Naive thymus-derived CD4-positive, alpha-beta T cell (primary cell): ENCODE results near the gene DCTN4. TPM values are rescaled to one million over a fixed set of nuclear protein-coding genes. Genes with fewer than 3 reads are reported as not detected.

Source experiments
- ATAC-seq: fragments of 150-1000 bp; cut with Tn5 transposase; 2 replicates; pipeline ENCODE4 v1.10.0; 2021; ENCODE audit warnings: mild to moderate bottlenecking, moderate library complexity
- CTCF ChIA-PET: fragments of 350-600 bp; sonication (Branson Sonifier 250); formaldehyde crosslinking; loops from one replicate; lab custom pipeline; 2021; ENCODE audit warnings: antibody characterized with exemption; lab: Charles Lee
- POLR2A ChIA-PET: fragments of 350-600 bp; sonication (Branson Sonifier 250); formaldehyde crosslinking; loops from one replicate; lab custom pipeline; 2021; ENCODE audit warnings: antibody characterized with exemption, inconsistent platforms; lab: Charles Lee
- DNase-seq, 9 donors: peaks; one replicate each; pipeline versions ENCODE4 v3.0.0 to v3.0.0-alpha.2; 2020 to 2022; ENCODE audit warnings: mixed read lengths in 1 of 9
- H3K27ac ChIP-seq: one replicate; pipeline ENCODE4 v1.7.0; 2013; ENCODE audit warnings: mild to moderate bottlenecking, low read depth, low read length, moderate library complexity
- H3K27me3 ChIP-seq, 2 donors: one replicate each; pipeline ENCODE4 v1.7.0; 2013; ENCODE audit warnings: low read length in 2 of 2, mild to moderate bottlenecking in 2 of 2, moderate library complexity in 2 of 2; ENCODE audit not compliant: control insufficient read depth in 2 of 2, insufficient read depth in 2 of 2
- H3K36me3 ChIP-seq, 3 experiments: 1 replicate in 2 of 3; 2 replicates in 1 of 3; pipeline ENCODE4 v1.7.0; 2013; ENCODE audit warnings: low read length in 3 of 3, mild to moderate bottlenecking in 3 of 3, moderate library complexity in 1 of 3; ENCODE audit not compliant: insufficient read depth in 3 of 3, control insufficient read depth in 2 of 3
- H3K4me1 ChIP-seq, 2 donors: one replicate each; pipeline ENCODE4 v1.7.0; 2013; ENCODE audit warnings: low read length in 2 of 2, mild to moderate bottlenecking in 2 of 2, moderate library complexity in 1 of 2; ENCODE audit not compliant: control insufficient read depth in 2 of 2, insufficient read depth in 2 of 2
- H3K4me3 ChIP-seq: 2 replicates; pipeline ENCODE4 v1.7.0; 2013; ENCODE audit warnings: mild to moderate bottlenecking, low read length
- H3K9me3 ChIP-seq, 3 experiments: 1 replicate in 2 of 3; 2 replicates in 1 of 3; pipeline ENCODE4 v1.7.0; 2013; ENCODE audit warnings: low read length in 3 of 3; ENCODE audit not compliant: control insufficient read depth in 2 of 3
- H3K27ac Mint-ChIP-seq, 9 donors: one replicate each; pipeline ENCODE4 v1.8.0; 2020 to 2022; ENCODE audit warnings: mixed read lengths in 9 of 9, mild to moderate bottlenecking in 8 of 9, moderate library complexity in 5 of 9, inconsistent platforms in 2 of 9
- H3K27me3 Mint-ChIP-seq, 5 donors: one replicate each; pipeline ENCODE4 v1.8.0; 2021 to 2022; ENCODE audit warnings: mixed read lengths in 5 of 5, mild to moderate bottlenecking in 1 of 5
- H3K36me3 Mint-ChIP-seq, 5 donors: one replicate each; pipeline ENCODE4 v1.8.0; 2020 to 2022; ENCODE audit warnings: mixed read lengths in 5 of 5, mild to moderate bottlenecking in 3 of 5, inconsistent platforms in 1 of 5
- H3K4me1 Mint-ChIP-seq, 7 donors: one replicate each; pipeline ENCODE4 v1.8.0; 2020 to 2022; ENCODE audit warnings: mixed read lengths in 7 of 7, mild to moderate bottlenecking in 3 of 7, inconsistent platforms in 1 of 7
- H3K4me3 Mint-ChIP-seq, 10 donors: one replicate each; pipeline ENCODE4 v1.8.0; 2020 to 2022; ENCODE audit warnings: mild to moderate bottlenecking in 10 of 10, mixed read lengths in 10 of 10, moderate library complexity in 6 of 10, inconsistent platforms in 2 of 10
- H3K9me3 Mint-ChIP-seq, 11 donors: one replicate each; pipeline ENCODE4 v1.8.0; 2020 to 2022; ENCODE audit warnings: mixed read lengths in 11 of 11, mild to moderate bottlenecking in 4 of 11, inconsistent platforms in 1 of 11, moderate library complexity in 1 of 11
- intact Hi-C, 2 donors: fragments of 100-400 bp; cut with micrococcal nuclease; formaldehyde crosslinking; loops; one replicate each; pipeline ENCODE4 v1.15.1; 2023
- polyA plus RNA-seq, 2 donors: library from polyadenylated mRNA; unstranded; fragments of 300-500 nt; fragmentation: Illumina TruSeq; gene quantifications; one replicate each; pipeline ENCODE4 v1.2.3, GENCODE V29; 2021
- total RNA-seq, 6 experiments: library from RNA in 5 of 6; stranded (reverse) in 5 of 6; gene quantifications; 1 replicate in 5 of 6; 2 replicates in 1 of 6; pipeline ENCODE4 v1.2.3 and lab custom pipeline; 2021 to 2026

Gene DCTN4
- total and polyA plus RNA-seq, 7 experiments from 2014 or later, result 9.5 to 88.2 (median 46.8) TPM

DNA sequence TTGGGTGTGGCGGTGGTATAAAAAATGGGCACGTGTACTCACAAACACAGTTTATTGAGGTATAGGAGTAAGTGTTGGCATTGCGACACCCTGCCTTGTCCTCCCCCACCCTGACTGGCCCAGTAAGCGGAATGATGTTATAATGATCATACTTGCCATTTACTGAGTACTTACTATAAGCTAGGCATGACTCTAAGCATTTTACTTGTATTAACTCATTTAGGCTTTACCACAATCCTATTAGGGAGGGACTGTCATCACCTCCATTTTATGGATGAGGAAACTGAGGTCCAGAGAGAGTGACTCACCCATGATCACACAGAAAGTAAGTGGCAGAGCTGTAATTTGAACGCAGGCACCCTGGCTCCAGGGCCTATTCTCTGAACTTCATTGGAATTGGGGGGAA lies 22.0 kb upstream of the DCTN4 start:
- no peak overlapping the region for H3K4me3 ChIP-seq
- Mint-ChIP-seq H3K9me3 (peaks cover 0 to 3% (median 0%) of the 10 kb centered on the region in 11 donors), H3K4me3 (peak overlapping the region in 4 of 10 donors; percentile 81 to 100 (median 98)), H3K27ac (peak overlapping the region in 7 of 9 donors; percentile 90 to 97 (median 93)), H3K4me1 (peaks cover 44 to 82% (median 75%) of the 10 kb centered on the region in 7 donors), H3K27me3 (peaks cover 0 to under 1% (median 0%) of the 10 kb centered on the region in 5 donors), H3K36me3 (peaks cover 0 to 15% (median 0%) of the 10 kb centered on the region in 5 donors)
- no peak for ATAC-seq
- CTCF ChIA-PET, result interaction anchor here (1.1 to 4.1 kb wide), 4 partner anchors 20 to 80 kb away, joined by 3 to 30 read pairs (median 14); partner anchors contain the start of genes IRGM and RBM22
- no peaks in the 10 kb centered on the region for H3K9me3 ChIP-seq
- intact Hi-C loops, result loop anchor here (5.0 kb wide), 6 partner anchors 44 to 441 kb away; partner anchors contain the start of genes CCDC69 (in 1 of the 2) and TNIP1 (in 1 of the 2)
- no peak overlapping the region for H3K27ac ChIP-seq
- H3K4me1 ChIP-seq, result peaks cover 23 to 48% of the 10 kb centered on the region in 2 donors
- DNase-seq, result no peak
- no peaks in the 10 kb centered on the region for H3K36me3 ChIP-seq
- H3K27me3 ChIP-seq, result no peaks in the 10 kb centered on the region
- POLR2A ChIA-PET, result interaction anchor here (0.9 to 3.5 kb wide), 2 partner anchors 22 to 80 kb away, joined by 5 to 27 read pairs; partner anchors contain the start of genes DCTN4 and RBM22

GRCh38 chr5:150780187-150780692 lies 21.4 kb upstream of the DCTN4 start:
- peaks cover 23 to 48% of the 10 kb centered on the region in 2 donors for H3K4me1 ChIP-seq
- ChIA-PET POLR2A (interaction anchor here (2.0 to 3.6 kb wide), 3 partner anchors 67 to 80 kb away, joined by 7 to 27 read pairs (median 25); partner anchors contain the start of genes IRGM and RBM22), CTCF (interaction anchor here (0.6 to 4.1 kb wide), 6 partner anchors 21 to 245 kb away, joined by 3 to 30 read pairs (median 10); partner anchors contain the start of genes DCTN4 and IRGM)
- DNase-seq (no peak), ATAC-seq (no peak)
- Mint-ChIP-seq H3K9me3 (peaks cover 0 to under 1% (median 0%) of the 10 kb centered on the region in 11 donors), H3K4me1 (peaks cover 44 to 77% (median 69%) of the 10 kb centered on the region in 7 donors), H3K27me3 (peaks cover 0 to 5% (median 0%) of the 10 kb centered on the region in 5 donors), H3K27ac (peak overlapping the region; percentile 26 to 97 (median 91)), H3K36me3 (peaks cover 0 to 12% (median 0%) of the 10 kb centered on the region in 5 donors), H3K4me3 (peak overlapping the region; percentile 14 to 100 (median 96))
- H3K27me3 ChIP-seq, result no peaks in the 10 kb centered on the region
- no peak overlapping the region for H3K4me3 ChIP-seq
- H3K27ac ChIP-seq, result no peak overlapping the region
- no peaks in the 10 kb centered on the region for H3K36me3 ChIP-seq
- intact Hi-C loops, result loop anchor here (5.0 kb wide), 6 partner anchors 43 to 442 kb away; partner anchors contain the start of genes CCDC69 (in 1 of the 2) and TNIP1 (in 1 of the 2)
- H3K9me3 ChIP-seq, result no peaks in the 10 kb centered on the region

DNA sequence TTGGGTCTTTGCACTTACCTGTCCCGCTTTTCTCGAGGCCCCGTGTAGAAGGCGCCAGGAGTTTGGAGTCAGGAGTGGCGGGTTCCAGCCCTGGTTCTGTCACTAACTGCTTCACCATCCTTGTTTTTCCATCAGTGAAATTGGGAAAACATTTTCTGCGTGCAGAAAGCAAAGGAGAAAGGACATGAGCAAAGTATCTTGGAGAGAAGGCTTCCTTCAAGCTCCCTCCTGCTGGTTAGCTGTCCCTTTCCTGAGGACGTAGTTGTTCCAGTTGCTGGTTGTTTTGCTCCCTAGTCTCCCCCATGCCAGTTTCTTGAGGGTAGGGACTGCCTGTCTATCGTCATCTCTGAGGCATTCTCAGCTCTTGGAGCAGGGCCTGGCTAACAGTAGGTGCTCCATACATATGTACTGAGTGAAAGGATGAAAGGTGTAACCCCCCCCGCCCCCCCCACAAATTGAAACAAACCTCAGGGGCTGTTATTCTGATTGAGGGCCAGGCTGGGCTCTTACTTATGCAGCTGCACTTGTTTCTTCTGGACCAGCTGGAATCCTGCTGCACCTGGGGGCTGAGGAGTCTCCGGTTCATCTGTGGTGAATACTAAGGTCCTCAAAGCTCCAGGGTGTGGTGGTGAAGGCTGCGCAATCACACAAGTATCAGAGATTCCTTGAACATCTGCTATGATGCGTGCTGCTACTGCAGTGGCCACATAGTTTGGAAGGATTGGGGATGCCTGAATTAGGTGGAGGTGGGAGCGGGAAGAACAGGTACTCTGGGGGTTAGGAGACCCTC lies 20.8 kb upstream of the DCTN4 start:
- intact Hi-C loops, result loop anchor here (1.0 to 5.0 kb wide), 14 partner anchors 20 to 443 kb away; partner anchors contain the start of genes CCDC69 (in 1 of the 2), DCTN4 (in 1 of the 2), RPS14 (in 1 of the 2) and TNIP1 (in 1 of the 2)
- Mint-ChIP-seq H3K36me3 (peaks cover 0 to 9% (median 0%) of the 10 kb centered on the region in 5 donors), H3K27ac (peak overlapping the region; percentile 91 to 98 (median 95)), H3K4me1 (peaks cover 40 to 71% (median 64%) of the 10 kb centered on the region in 7 donors), H3K4me3 (peak overlapping the region; percentile 95 to 100 (median 98)), H3K9me3 (no peaks in the 10 kb centered on the region), H3K27me3 (peaks cover 0 to 5% (median 0%) of the 10 kb centered on the region in 5 donors)
- DNase-seq (no peak), ATAC-seq (no peak)
- peak overlapping the region; percentile 73 for H3K27ac ChIP-seq
- peaks cover 23 to 48% of the 10 kb centered on the region in 2 donors for H3K4me1 ChIP-seq
- H3K27me3 ChIP-seq, result no peaks in the 10 kb centered on the region
- POLR2A ChIA-PET, result interaction anchor here (1.1 to 3.6 kb wide), 7 partner anchors 8 to 79 kb away, joined by 3 to 25 read pairs (median 7); partner anchors contain the start of genes DCTN4, IRGM and RBM22
- peak overlapping the region; percentile 80 for H3K4me3 ChIP-seq
- no peaks in the 10 kb centered on the region for H3K9me3 ChIP-seq
- CTCF ChIA-PET, result interaction anchor here (0.6 to 4.1 kb wide), 20 partner anchors 8 to 318 kb away, joined by 3 to 30 read pairs (median 6); partner anchors contain the start of genes DCTN4, IRGM and RBM22
- H3K36me3 ChIP-seq, result no peaks in the 10 kb centered on the region

DNA sequence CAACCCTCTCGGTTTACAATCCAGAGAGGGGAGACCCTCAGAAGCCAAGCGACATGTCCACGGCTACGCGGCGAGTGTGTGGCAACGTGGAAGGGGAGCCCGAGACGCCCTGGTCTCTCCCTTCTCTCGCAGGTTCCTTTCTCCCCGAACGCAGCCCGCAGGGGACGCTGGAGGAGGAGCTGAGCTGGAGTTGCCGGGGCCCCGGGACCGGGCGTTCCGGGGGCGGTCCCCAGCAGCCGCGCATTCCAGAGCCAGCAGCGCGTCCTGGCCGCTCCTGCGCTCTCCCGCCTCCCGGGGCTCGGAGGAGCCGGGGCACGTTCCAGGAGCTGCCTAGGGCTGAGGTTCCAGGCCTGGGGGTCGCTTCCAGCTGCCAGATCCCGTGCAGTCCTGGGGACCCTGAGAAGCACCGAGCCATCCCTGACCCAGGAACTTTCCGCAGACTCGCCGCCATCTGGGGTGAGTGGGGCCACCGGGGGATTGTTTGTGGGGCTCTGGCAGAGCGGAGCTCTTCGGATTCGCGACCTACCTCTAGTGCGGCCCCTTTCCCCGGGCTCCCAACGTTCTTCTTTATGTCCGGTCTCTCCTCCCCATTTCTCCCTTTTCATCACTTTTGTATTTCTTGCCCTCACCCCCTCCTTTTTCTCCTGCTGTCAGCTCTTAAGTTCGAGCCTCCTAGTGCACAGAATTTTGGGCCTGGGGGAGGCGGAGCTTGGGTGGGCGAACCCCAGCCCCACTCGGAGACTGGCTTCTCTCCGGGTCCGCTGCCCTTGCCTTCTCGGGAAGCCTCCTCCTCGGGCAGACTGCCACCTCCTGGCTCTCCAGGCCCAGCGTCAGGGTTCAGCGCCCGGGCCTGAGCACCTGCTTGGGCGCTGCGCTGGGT lies 19.9 kb upstream of the DCTN4 start, which contains the start of gene SMIM3:
SMIM3 (plus strand) TSS at position 241 of the 880 bp plus-strand sequence. CDS start 16,684 bp downstream, outside the sequence.
- peaks cover 0 to 5% (median 0%) of the 10 kb centered on the region in 5 donors for H3K36me3 Mint-ChIP-seq
- ChIA-PET CTCF (interaction anchor here (0.6 to 4.1 kb wide), 28 partner anchors 9 to 474 kb away, joined by 3 to 30 read pairs (median 4); partner anchors contain the start of genes DCTN4, IRGM and RBM22), POLR2A (interaction anchor here (1.1 to 3.6 kb wide), 11 partner anchors 8 to 366 kb away, joined by 3 to 25 read pairs (median 6); partner anchors contain the start of genes CD74, DCTN4, IRGM and RBM22)
- DNase-seq (peak; percentile 45 to 71 (median 62)), ATAC-seq (peak; percentile 77)
- H3K27me3 Mint-ChIP-seq, result peaks cover 0 to 5% (median 0%) of the 10 kb centered on the region in 5 donors
- no peaks in the 10 kb centered on the region for H3K36me3 ChIP-seq
- H3K4me3 ChIP-seq, result peak within 1 kb of the TSS; percentile 80
- intact Hi-C loops, result loop anchor here (1.0 to 2.0 kb wide), 9 partner anchors 19 to 330 kb away; partner anchors contain the start of genes DCTN4 (in 1 of the 2) and RPS14 (in 1 of the 2)
- peaks cover 34 to 62% (median 57%) of the 10 kb centered on the region in 7 donors for H3K4me1 Mint-ChIP-seq
- no peaks in the 10 kb centered on the region for H3K27me3 ChIP-seq
- peak within 1 kb of the TSS; percentile 91 to 98 (median 95) for H3K27ac Mint-ChIP-seq
- H3K4me3 Mint-ChIP-seq, result peak within 1 kb of the TSS; percentile 95 to 100 (median 98)
- peak within 1 kb of the TSS; percentile 73 for H3K27ac ChIP-seq
- H3K4me1 ChIP-seq, result peaks cover 17 to 41% of the 10 kb centered on the region in 2 donors
- no peaks in the 10 kb centered on the region for H3K9me3 ChIP-seq
- no peaks in the 10 kb centered on the region for H3K9me3 Mint-ChIP-seq

GRCh38 chr5:150778088-150778516 lies 19.3 kb upstream of the DCTN4 start:
- Mint-ChIP-seq H3K9me3 (peaks cover 0 to 3% (median 0%) of the 10 kb centered on the region in 11 donors), H3K36me3 (peaks cover 0 to 7% (median 0%) of the 10 kb centered on the region in 5 donors), H3K27ac (peak overlapping the region; percentile 71 to 95 (median 88)), H3K4me3 (peak overlapping the region; percentile 95 to 100 (median 98)), H3K4me1 (peaks cover 29 to 56% (median 51%) of the 10 kb centered on the region in 7 donors), H3K27me3 (peaks cover 0 to 5% (median 0%) of the 10 kb centered on the region in 5 donors)
- H3K4me3 ChIP-seq, result peak overlapping the region; percentile 80
- H3K9me3 ChIP-seq, result no peaks in the 10 kb centered on the region
- ChIA-PET CTCF (interaction anchor here (0.6 to 4.1 kb wide), 16 partner anchors 9 to 218 kb away, joined by 3 to 30 read pairs (median 6); partner anchors contain the start of genes DCTN4, IRGM and RBM22), POLR2A (interaction anchor here (1.1 to 3.6 kb wide), 9 partner anchors 15 to 365 kb away, joined by 3 to 25 read pairs (median 6); partner anchors contain the start of genes CD74, DCTN4, IRGM and RBM22)
- H3K36me3 ChIP-seq, result no peaks in the 10 kb centered on the region
- H3K4me1 ChIP-seq, result peaks cover 11 to 37% of the 10 kb centered on the region in 2 donors
- DNase-seq (no peak), ATAC-seq (no peak)
- H3K27me3 ChIP-seq, result no peaks in the 10 kb centered on the region
- peak overlapping the region; percentile 73 for H3K27ac ChIP-seq
- intact Hi-C loops, result loop anchor here (1.0 to 2.0 kb wide), 3 partner anchors 23 to 329 kb away; partner anchors contain the start of gene RPS14 (in 1 of the 2)
